K562 (cell line): ENCODE measurements around the gene MARCHF11. TPM values are rescaled to one million over a fixed set of nuclear protein-coding genes. Genes with fewer than 3 reads are reported as not detected.

Source experiments
- ATAC-seq: fragments of 200-7000 bp; cut with Tn5 transposase; 3 replicates; pipeline ENCODE4 v1.9.1; 2020; ENCODE audit warnings: moderate library complexity
- BruUV-seq: library from RNA; stranded (reverse); fragments of 400-500 nt; replicated peaks from 2 replicates; lab custom pipeline; 2021; lab: Mats Ljungman, UMichigan
- CTCF ChIA-PET: fragments of 300-600 bp; formaldehyde crosslinking; extraction: SDS; loops from one replicate; lab custom pipeline; 2021; ENCODE audit warnings: low intra/inter-chr PET ratio; lab: Yijun Ruan, JAX
- POLR2A ChIA-PET: fragments of 300-600, 350-650 bp; sonication (Branson Sonifier 250); formaldehyde crosslinking; extraction: SDS; loops from one replicate; lab custom pipeline; 2021; ENCODE audit warnings: antibody characterized with exemption, inconsistent platforms; lab: Yijun Ruan, JAX
- DNase-seq, 4 experiments: peaks; one replicate each; pipeline versions ENCODE4 v3.0.0 to v3.0.0-alpha.2; 2011 to 2018; ENCODE audit warnings: low spot score in 3 of 4, mixed read lengths in 3 of 4; ENCODE audit errors: extremely low read depth in 1 of 4
- FAIRE-seq: peaks from 2 replicates; lab custom pipeline; 2011; peaks lifted over from hg19 to GRCh38; lab: Jason Lieb, UNC
- H2AFZ ChIP-seq: 2 replicates; pipeline ENCODE4 v1.6.0; 2011; ENCODE audit warnings: low read depth, low read length, control low read depth, inconsistent platforms
- H3K27ac ChIP-seq: fragments of 200-600 bp; 3 replicates; pipeline ENCODE4 v1.8.0; 2011; ENCODE audit warnings: low read depth, mild to moderate bottlenecking, control low read depth, inconsistent platforms, low read length, moderate library complexity, mixed read lengths; ENCODE audit errors: extremely low read depth
- H3K27me3 ChIP-seq, 2 experiments: fragments of 300-600 bp in 1 of 2; 2 replicates in 1 of 2; 3 replicates in 1 of 2; pipeline versions ENCODE4 v1.6.0 to v1.8.0; 2011; ENCODE audit warnings: inconsistent platforms in 2 of 2, low read length in 2 of 2, mild to moderate bottlenecking in 1 of 2, mixed read lengths in 1 of 2, moderate library complexity in 1 of 2; ENCODE audit not compliant: control insufficient read depth in 2 of 2, insufficient read depth in 2 of 2
- H3K36me3 ChIP-seq: fragments of 300-600 bp; 3 replicates; pipeline ENCODE4 v1.8.0; 2011; ENCODE audit warnings: mild to moderate bottlenecking, low read length, inconsistent platforms; ENCODE audit not compliant: control insufficient read depth, insufficient read depth
- H3K4me1 ChIP-seq, 2 experiments: fragments of 200-600 bp in 1 of 2; replicated peaks in 1 of 2; 2 replicates in 1 of 2; 3 replicates in 1 of 2; pipeline versions ENCODE4 v1.5.1 to v1.8.0; 2011; ENCODE audit warnings: inconsistent platforms in 2 of 2, low read length in 2 of 2, mild to moderate bottlenecking in 1 of 2, mixed read lengths in 1 of 2, moderate library complexity in 1 of 2; ENCODE audit not compliant: control insufficient read depth in 2 of 2, insufficient read depth in 2 of 2
- H3K4me2 ChIP-seq: 2 replicates; pipeline ENCODE4 v1.6.1; 2011; ENCODE audit warnings: low read length, control low read depth, inconsistent platforms, mixed read lengths; ENCODE audit not compliant: insufficient read depth
- H3K4me3 ChIP-seq: fragments of 200-600 bp; sonication (generic), shearing (Covaris generic); 2 replicates; pipeline ENCODE4 v1.5.1; 2016; ENCODE audit warnings: control low read depth, inconsistent platforms
- H3K79me2 ChIP-seq: fragments of 200-600 bp; 3 replicates; pipeline ENCODE4 v1.8.0; 2011; ENCODE audit warnings: low read length, inconsistent platforms; ENCODE audit not compliant: control insufficient read depth, insufficient read depth
- H3K9ac ChIP-seq, 2 experiments: 2 replicates each; pipeline versions ENCODE4 v1.6.0 to v1.6.1; 2011; ENCODE audit warnings: low read depth in 2 of 2, low read length in 2 of 2, control low read depth in 1 of 2, inconsistent platforms in 1 of 2, mild to moderate bottlenecking in 1 of 2, mixed read lengths in 1 of 2; ENCODE audit not compliant: insufficient read depth in 1 of 2
- H3K9me1 ChIP-seq: one replicate; pipeline ENCODE4 v1.6.0; 2011; ENCODE audit warnings: inconsistent platforms, mild to moderate bottlenecking, low read length, moderate library complexity; ENCODE audit not compliant: control insufficient read depth, insufficient read depth
- H3K9me3 ChIP-seq: replicated peaks from 2 replicates; pipeline ENCODE4 v1.5.1; 2011; ENCODE audit warnings: low read depth, low read length, inconsistent platforms; ENCODE audit not compliant: control insufficient read depth, insufficient read depth
- H4K20me1 ChIP-seq: replicated peaks from 2 replicates; pipeline ENCODE4 v1.6.1; 2011; ENCODE audit warnings: low read length, inconsistent platforms, mixed read lengths; ENCODE audit not compliant: control insufficient read depth, insufficient read depth
- CBFB ChIP-seq: sonication (generic); formaldehyde crosslinking; IDR thresholded peaks from 2 replicates; pipeline ENCODE4 v1.4.0; 2020; ENCODE audit warnings: mild to moderate bottlenecking, missing genetic modification reagents
- ETV1 ChIP-seq: fragments of 450-650 bp; conservative IDR thresholded peaks from 2 replicates; pipeline ENCODE4 v1.6.1; 2016; ENCODE audit warnings: missing genetic modification characterization, control low read depth, low read depth, missing compliant biosample characterization
- FOXK1 ChIP-seq: sonication (generic); formaldehyde crosslinking; IDR thresholded peaks from 2 replicates; pipeline ENCODE4 v1.8.0; 2022; ENCODE audit warnings: missing genetic modification reagents, mild to moderate bottlenecking, borderline replicate concordance
- GABPA ChIP-seq: fragments of 200-800 bp; sonication (Bioruptor generic); conservative IDR thresholded peaks from 2 replicates; pipeline ENCODE4 v1.6.1; 2016; ENCODE audit warnings: low read depth, missing genetic modification characterization, missing compliant biosample characterization
- HMBOX1 ChIP-seq: sonication (generic); IDR thresholded peaks from 2 replicates; pipeline ENCODE4 v1.6.1; 2016
- STAT5A ChIP-seq: IDR thresholded peaks from 2 replicates; pipeline ENCODE4 v1.6.1; 2012; ENCODE audit warnings: low read length, inconsistent platforms, borderline replicate concordance
- TCF7L2 ChIP-seq: fragments of 150-350 bp; IDR thresholded peaks from 2 replicates; pipeline ENCODE4 v1.6.1; 2016; ENCODE audit warnings: low read depth, mild to moderate bottlenecking, low read length, moderate library complexity
- TCFL5 ChIP-seq: fragments of 250-450 bp; sonication (Bioruptor Pico); conservative IDR thresholded peaks from 2 replicates; pipeline ENCODE4 v1.6.1; 2021; ENCODE audit warnings: mild to moderate bottlenecking, moderate library complexity, matching md5 sums
- TRIM25 ChIP-seq: fragments of 450-650 bp; IDR thresholded peaks from 2 replicates; pipeline ENCODE4 v1.7.0; 2016; ENCODE audit warnings: borderline replicate concordance
- USF1 ChIP-seq: sonication (generic); formaldehyde crosslinking; IDR thresholded peaks from 2 replicates; pipeline ENCODE4 v1.9.0; 2022; ENCODE audit warnings: mild to moderate bottlenecking, missing genetic modification reagents
- ZNF354B ChIP-seq: fragments of 250-450 bp; sonication (Bioruptor Pico); IDR thresholded peaks from 2 replicates; pipeline ENCODE4 v1.4.0; 2020
- ZNF740 ChIP-seq, 3 experiments: fragments of 200-800 bp in 1 of 3; sonication (Bioruptor generic) in 1 of 3; sonication (generic) in 1 of 3; formaldehyde crosslinking in 1 of 3; IDR thresholded peaks; 2 replicates each; pipeline versions ENCODE4 v1.6.1 to v1.8.0; 2016 to 2022; ENCODE audit warnings: mild to moderate bottlenecking in 2 of 3, missing compliant biosample characterization in 2 of 3, missing genetic modification characterization in 2 of 3, missing genetic modification reagents in 1 of 3
- WGBS: fragments of 100-300 bp; shearing (Covaris generic); methylation state at CpG from one replicate; pipeline ENCODE4 v1.1.6; 2016; ENCODE audit warnings: low coverage, mixed read lengths; ENCODE audit not compliant: insufficient coverage; ENCODE audit errors: missing lambda C conversion rate; 5-methylcytosine and 5-hydroxymethylcytosine counted together
- in situ Hi-C: fragments of 300-500 bp; cut with MboI; formaldehyde crosslinking; loops from 4 replicates; pipeline ENCODE4 v1.15.0; 2018; ENCODE audit warnings: inconsistent platforms, mixed read lengths
- intact Hi-C: fragments of 100-400 bp; cut with micrococcal nuclease; formaldehyde crosslinking; loops from 2 replicates; pipeline ENCODE4 v1.14.2; 2022
- polyA plus RNA-seq, 8 experiments: library from polyadenylated mRNA; depleted of rRNA in 4 of 8; stranded (reverse) in 5 of 8; unstranded in 3 of 8; fragments of >200 nt; fragmentation: Nextera tagmentation in 2 of 8; fragmentation: Illumina TruSeq in 1 of 8; extraction: Ambion mirVana in 2 of 8; extraction: Trizol in 1 of 8; gene quantifications; 2 replicates each; pipeline versions ENCODE4 v1.2.1 to v1.2.3, GENCODE V29; 2011 to 2014; ENCODE audit warnings: inconsistent platforms in 1 of 8, missing spikeins in 1 of 8
- total RNA-seq, 7 experiments: library from RNA; depleted of rRNA in 6 of 7; stranded (reverse); fragments of >200 nt in 6 of 7; fragmentation: Illumina TruSeq in 2 of 7; extraction: Trizol in 2 of 7; gene quantifications; 2 replicates each; pipeline versions ENCODE4 v1.2.1 to v1.2.3, GENCODE V29; 2011 to 2021; ENCODE audit warnings: low replicate concordance in 1 of 7

MARCHF11 gene
- total and polyA plus RNA-seq, 9 of the 15 experiments (the other 6 are each of a cell fraction or from before 2014, with no cell fraction given): not detected

GRCh38 chr5:16104961-16105360, 74.6 kb downstream of the MARCHF11 start (continued):
- TF ChIP-seq ZNF740 (CRISPR knock-in tag; IDR thresholded peaks at IDR 0.05): no peak
- TF ChIP-seq ZNF740 (tag; IDR thresholded peaks at IDR 0.05): no peak
- TF ChIP-seq ETV1: no peak
- TF ChIP-seq ZNF354B (CRISPR knock-in tag): no peak
- TF ChIP-seq CBFB (CRISPR knock-in tag): no peak
- TF ChIP-seq STAT5A: no peak
- TF ChIP-seq FOXK1 (CRISPR knock-in tag): no peak
- TF ChIP-seq, all 486 proteins: peak for 0

- H3K27ac ChIP-seq: no peak overlapping the region
- no TSS peak for BruUV-seq
- H3K4me2 ChIP-seq: no peak overlapping the region
- POLR2A ChIA-PET: interaction anchor here (1.4 kb wide), 1 partner anchor 28 kb away, joined by 3 read pairs; no protein-coding TSS in a partner anchor
- no peak overlapping the region for H3K4me3 ChIP-seq
- in situ Hi-C loops (no loop called here), intact Hi-C loops (no loop called here)
- H3K27me3 ChIP-seq: no peaks in the 10 kb centered on the region
- H3K9me3 ChIP-seq: 0 out of 2 replicates have a peak, but pooled peaks cover 1% of the 10 kb centered on the region
- FAIRE-seq (no peak), DNase-seq (no peak), ATAC-seq (no peak)
- TF ChIP-seq USF1 (CRISPR knock-in tag) (no peak), TCF7L2 (no peak), TRIM25 (no peak), TCFL5 (CRISPR knock-in tag) (no peak), HMBOX1 (no peak), GABPA (tag) (no peak)
- no peak overlapping the region for H3K9ac ChIP-seq
- no peak overlapping the region for H2AFZ ChIP-seq
- H3K9me1 ChIP-seq: no peaks in the 10 kb centered on the region
- WGBS: 0% methylated on average over 5 of the region's 5 CpGs
- H3K4me1 ChIP-seq: no peaks in the 10 kb centered on the region
- no peaks in the 10 kb centered on the region for H4K20me1 ChIP-seq
- CTCF ChIA-PET: no interaction called here
- H3K36me3 ChIP-seq: no peaks in the 10 kb centered on the region
- H3K79me2 ChIP-seq: no peaks in the 10 kb centered on the region
Measured at GRCh38 chr5:16095612-16096011, 84.0 kb downstream of the MARCHF11 start.
